ENCODE results near the gene UTP18.
A peak's percentile ranks its signal among the peaks of the same experiment; 100 is the strongest.
"Not testable (repeated sequence)": the region's sequence is repeated elsewhere in the genome, so short reads cannot be mapped to it uniquely, and the experiment has no call there.

UTP18 gene

DNA sequence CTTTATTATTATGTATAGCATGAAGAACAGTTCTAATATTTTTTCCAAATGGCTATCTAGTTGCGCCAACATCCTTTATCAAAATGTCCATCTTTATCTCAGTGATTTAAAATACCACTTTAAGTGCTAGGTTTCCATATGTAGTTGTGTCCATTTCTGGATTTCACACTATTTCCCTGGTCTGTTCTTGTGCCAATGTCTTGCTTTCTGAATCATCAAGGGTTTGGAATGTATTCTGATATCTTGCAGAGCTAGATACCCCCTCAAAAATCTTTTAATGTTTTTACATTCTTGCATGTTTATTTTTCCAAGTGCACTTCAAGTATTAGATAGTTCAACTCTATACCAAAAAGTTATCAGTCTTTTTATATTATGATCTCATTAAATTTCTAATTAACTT lies 14.8 kb upstream of the UTP18 start:
- Histone ChIP-seq H3K36me3 (ENCODE audit: insufficient read depth, low read length) (no peaks in the 10 kb centered on the region), H3K9ac (ENCODE audit: low read depth, low read length) (no peak overlapping the region), H3K4me1 (ENCODE audit: insufficient read depth, low read length) (no peaks in the 10 kb centered on the region), H3K9me3 (ENCODE audit: control insufficient read depth, insufficient read depth, low read length) (no peaks in the 10 kb centered on the region)

- Histone ChIP-seq H3K36me3 (ENCODE audit: insufficient read depth, low read length) (peaks cover 11% of the 10 kb centered on the region), H3K4me1 (ENCODE audit: insufficient read depth, low read length) (no peaks in the 10 kb centered on the region), H3K9ac (ENCODE audit: low read depth, low read length) (no peak overlapping the region), H3K9me3 (ENCODE audit: control insufficient read depth, insufficient read depth, low read length) (no peaks in the 10 kb centered on the region)
These were observed 10.0 kb upstream of the UTP18 start for GRCh38 chr17:51250314-51250840.

GRCh38 chr17:51251010-51251409 lies 9.3 kb upstream of the UTP18 start:
- Histone ChIP-seq H3K36me3 (ENCODE audit: insufficient read depth, low read length) (peaks cover 16% of the 10 kb centered on the region), H3K9me3 (ENCODE audit: control insufficient read depth, insufficient read depth, low read length) (no peaks in the 10 kb centered on the region), H3K4me1 (ENCODE audit: insufficient read depth, low read length) (no peaks in the 10 kb centered on the region), H3K9ac (ENCODE audit: low read depth, low read length) (no peak overlapping the region)

GRCh38 chr17:51255673-51256072 lies 4.7 kb upstream of the UTP18 start:
- Histone ChIP-seq H3K36me3 (ENCODE audit: insufficient read depth, low read length) (peaks cover 20% of the 10 kb centered on the region), H3K4me1 (ENCODE audit: insufficient read depth, low read length) (no peaks in the 10 kb centered on the region; the same call in none of the 2 replicates), H3K9me3 (ENCODE audit: control insufficient read depth, insufficient read depth, low read length) (no peaks in the 10 kb centered on the region), H3K9ac (ENCODE audit: low read depth, low read length) (no peak overlapping the region)

DNA sequence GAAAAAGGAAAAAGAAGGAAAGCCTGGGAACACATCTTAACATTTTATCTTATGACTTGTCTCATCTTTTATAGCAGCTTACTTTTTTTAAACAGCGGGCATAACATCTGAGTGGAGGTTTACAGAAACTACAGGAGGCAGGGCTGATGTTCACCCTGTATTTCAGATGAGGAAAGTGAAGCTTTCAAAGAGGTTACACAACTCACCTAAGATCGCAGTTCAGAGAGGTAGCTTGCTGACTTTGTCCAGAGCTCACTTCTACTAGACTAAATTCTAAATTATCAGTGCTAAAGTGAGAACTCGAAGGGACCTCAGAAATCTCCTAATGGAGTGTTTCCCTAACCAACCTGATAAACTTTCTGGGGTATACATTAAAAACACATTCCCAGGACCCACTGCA lies 4.2 kb upstream of the UTP18 start:
- H3K36me3 ChIP-seq (ENCODE audit: insufficient read depth, low read length): peaks cover 18% of the 10 kb centered on the region
- H3K9ac ChIP-seq (ENCODE audit: low read depth, low read length): no peak overlapping the region
- no peaks in the 10 kb centered on the region; the same call in none of the 2 replicates for H3K4me1 ChIP-seq (ENCODE audit: insufficient read depth, low read length)
- H3K9me3 ChIP-seq (ENCODE audit: control insufficient read depth, insufficient read depth, low read length): no peaks in the 10 kb centered on the region

DNA sequence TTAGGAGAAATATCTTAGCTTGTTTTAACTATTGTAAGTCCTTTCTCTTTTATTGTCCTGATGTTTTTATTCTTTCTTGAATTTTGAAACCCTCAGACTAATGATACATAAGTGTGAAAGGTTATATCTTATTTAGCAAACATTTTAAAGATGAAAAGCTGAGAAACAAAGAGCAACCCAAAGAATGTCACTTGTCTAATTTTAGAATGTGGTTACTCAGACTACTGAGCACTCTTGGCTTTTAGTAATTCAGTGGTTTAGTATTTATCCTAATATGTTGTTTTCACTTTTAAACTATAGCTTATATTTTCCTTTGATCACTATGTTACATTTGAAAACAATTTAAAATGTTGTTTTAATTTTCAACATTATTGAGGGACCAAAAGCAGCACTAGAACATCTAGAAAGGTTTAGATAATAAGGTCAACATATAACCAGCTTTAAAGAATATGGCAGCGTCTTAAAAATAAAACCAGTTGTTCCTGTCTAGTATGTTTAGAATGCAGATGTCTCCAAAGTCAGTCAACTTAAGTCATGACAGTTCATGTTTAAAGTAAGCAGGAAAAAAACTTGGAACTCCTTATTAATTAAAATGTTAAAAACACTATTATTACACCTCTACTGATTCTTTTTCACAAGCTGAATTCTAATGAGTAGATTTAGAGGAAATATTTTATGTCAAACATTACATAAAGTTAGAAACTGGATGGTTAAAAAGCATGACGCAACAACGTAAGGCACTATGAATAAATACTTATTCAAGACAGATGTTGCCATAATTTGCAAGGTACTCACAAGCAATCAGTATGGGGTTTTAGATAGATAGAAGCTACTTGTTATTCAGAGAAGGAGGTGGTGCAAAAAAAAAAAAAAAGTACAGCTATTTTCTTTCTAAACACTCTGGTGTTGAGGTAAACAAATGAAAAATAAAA lies 2.9 kb upstream of the UTP18 start:
- Histone ChIP-seq H3K4me1 (ENCODE audit: insufficient read depth, low read length) (peaks cover 5% of the 10 kb centered on the region), H3K9me3 (ENCODE audit: control insufficient read depth, insufficient read depth, low read length) (no peaks in the 10 kb centered on the region), H3K9ac (ENCODE audit: low read depth, low read length) (no peak overlapping the region), H3K36me3 (ENCODE audit: insufficient read depth, low read length) (peaks cover 9% of the 10 kb centered on the region)

GRCh38 chr17:51258756-51259563 lies 1.4 kb upstream of the UTP18 start:
- Histone ChIP-seq H3K36me3 (ENCODE audit: insufficient read depth, low read length) (peaks cover 13% of the 10 kb centered on the region; the same call in 1 of the 2 replicates), H3K9me3 (ENCODE audit: control insufficient read depth, insufficient read depth, low read length) (no peaks in the 10 kb centered on the region), H3K4me1 (ENCODE audit: insufficient read depth, low read length) (peaks cover 12% of the 10 kb centered on the region)

GRCh38 chr17:51259564-51260236 lies 646 bp upstream of the UTP18 start, which contains the start of gene MBTD1:
Gene MBTD1, minus strand, starts transcription at chr17:51260049. Its CDS starts 34,888 bp downstream, at chr17:51225161.
- Histone ChIP-seq H3K9me3 (ENCODE audit: control insufficient read depth, insufficient read depth, low read length) (no peaks in the 10 kb centered on the region), H3K9ac (ENCODE audit: low read depth, low read length) (peak within 1 kb of the TSS; percentile 77), H3K4me1 (ENCODE audit: insufficient read depth, low read length) (peaks cover 12% of the 10 kb centered on the region), H3K36me3 (ENCODE audit: insufficient read depth, low read length) (peaks cover 13% of the 10 kb centered on the region; the same call in 1 of the 2 replicates)

More at GRCh38 chr17:51258756-51259563, 1.4 kb upstream of the UTP18 start:
- H3K9ac ChIP-seq (ENCODE audit: low read depth, low read length): peak overlapping the region; percentile 77

- Histone ChIP-seq H3K4me1 (ENCODE audit: insufficient read depth, low read length) (peaks cover 12% of the 10 kb centered on the region), H3K9me3 (ENCODE audit: control insufficient read depth, insufficient read depth, low read length) (no peaks in the 10 kb centered on the region), H3K36me3 (ENCODE audit: insufficient read depth, low read length) (peaks cover 7% of the 10 kb centered on the region; the same call in 1 of the 2 replicates), H3K9ac (ENCODE audit: low read depth, low read length) (peak overlapping the region; percentile 77)
These were observed 948 bp downstream of the UTP18 start for GRCh38 chr17:51261024-51261963.

- Histone ChIP-seq H3K9me3 (ENCODE audit: control insufficient read depth, insufficient read depth, low read length) (no peaks in the 10 kb centered on the region), H3K36me3 (ENCODE audit: insufficient read depth, low read length) (peaks cover 9% of the 10 kb centered on the region), H3K9ac (ENCODE audit: low read depth, low read length) (no peak overlapping the region), H3K4me1 (ENCODE audit: insufficient read depth, low read length) (peaks cover 12% of the 10 kb centered on the region)
These were observed 2.7 kb downstream of the UTP18 start for GRCh38 chr17:51263006-51263405.

- Histone ChIP-seq H3K36me3 (ENCODE audit: insufficient read depth, low read length) (peaks cover 20% of the 10 kb centered on the region), H3K4me1 (ENCODE audit: insufficient read depth, low read length) (peaks cover 12% of the 10 kb centered on the region; the same call in 1 of the 2 replicates)
- H3K9ac ChIP-seq (ENCODE audit: low read depth, low read length); H3K9me3 ChIP-seq (ENCODE audit: control insufficient read depth, insufficient read depth, low read length): not testable (repeated sequence)
These were observed 4.1 kb downstream of the UTP18 start for GRCh38 chr17:51264466-51264865.

GRCh38 chr17:51269991-51270390 lies 9.6 kb downstream of the UTP18 start:
- Histone ChIP-seq H3K36me3 (ENCODE audit: insufficient read depth, low read length) (peaks cover 36% of the 10 kb centered on the region), H3K9me3 (ENCODE audit: control insufficient read depth, insufficient read depth, low read length) (no peaks in the 10 kb centered on the region), H3K4me1 (ENCODE audit: insufficient read depth, low read length) (no peaks in the 10 kb centered on the region), H3K9ac (ENCODE audit: low read depth, low read length) (no peak overlapping the region)

- H3K9me3 ChIP-seq (ENCODE audit: control insufficient read depth, insufficient read depth, low read length): no peaks in the 10 kb centered on the region
- no peaks in the 10 kb centered on the region for H3K4me1 ChIP-seq (ENCODE audit: insufficient read depth, low read length)
- H3K36me3 ChIP-seq (ENCODE audit: insufficient read depth, low read length): peaks cover 37% of the 10 kb centered on the region
- H3K9ac ChIP-seq (ENCODE audit: low read depth, low read length): no peak overlapping the region
These were observed 10.3 kb downstream of the UTP18 start for GRCh38 chr17:51270636-51271035.

Measured in ES-I3 (cell line).